ENCODE measurements around the gene CCDC9B. TPM values are rescaled to one million over a fixed set of nuclear protein-coding genes. Genes with fewer than 3 reads are reported as not detected.

CCDC9B gene
- total RNA-seq, 1 donor from 2014 or later = 13.0 TPM

DNA sequence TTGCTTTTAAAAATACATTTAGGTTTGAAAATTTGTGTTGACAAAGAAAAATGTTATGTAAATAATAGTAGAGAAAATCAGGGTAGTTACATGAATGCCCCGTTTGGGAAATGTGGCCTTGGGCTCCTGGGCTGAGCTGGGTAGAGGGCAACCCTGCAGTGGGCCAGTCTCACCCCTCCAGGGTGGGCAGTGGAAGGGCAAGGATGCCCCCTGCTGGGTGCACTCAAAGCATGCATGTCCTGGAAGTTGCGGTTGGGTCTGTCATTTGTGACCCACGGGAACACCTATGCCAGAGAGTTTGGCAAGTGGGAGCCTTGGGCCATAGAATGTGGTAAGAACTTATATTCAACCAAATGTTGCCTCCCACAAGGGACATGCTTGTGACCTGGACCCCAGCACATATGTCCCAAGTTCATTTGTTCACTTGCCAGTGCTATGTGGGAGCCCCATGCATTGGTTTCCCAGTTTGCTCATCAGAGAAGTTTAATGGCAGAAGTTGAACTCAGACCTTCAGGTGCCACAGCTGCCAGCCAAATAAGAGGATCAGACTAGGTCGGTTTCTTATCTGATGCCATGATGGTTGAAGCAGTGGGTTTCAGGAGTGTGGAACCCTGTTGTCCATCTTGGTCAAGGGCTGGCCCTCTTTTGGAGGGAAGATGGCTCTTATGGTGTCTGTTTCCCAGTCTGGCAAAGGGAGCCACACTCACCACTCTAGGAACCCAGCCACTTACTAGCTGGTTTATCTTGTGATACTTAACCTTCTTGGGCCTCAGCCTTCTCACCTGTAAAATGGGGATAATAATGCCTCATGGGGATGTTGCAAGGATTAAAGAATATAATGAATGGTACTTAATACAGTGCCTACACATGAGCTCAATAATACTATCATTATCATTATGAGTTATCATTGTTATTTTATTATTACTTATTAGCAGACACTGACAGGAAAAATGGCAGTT, 30.5 kb downstream of the CCDC9B start:
- no peak for DNase-seq (ENCODE audit: low spot score)

DNA sequence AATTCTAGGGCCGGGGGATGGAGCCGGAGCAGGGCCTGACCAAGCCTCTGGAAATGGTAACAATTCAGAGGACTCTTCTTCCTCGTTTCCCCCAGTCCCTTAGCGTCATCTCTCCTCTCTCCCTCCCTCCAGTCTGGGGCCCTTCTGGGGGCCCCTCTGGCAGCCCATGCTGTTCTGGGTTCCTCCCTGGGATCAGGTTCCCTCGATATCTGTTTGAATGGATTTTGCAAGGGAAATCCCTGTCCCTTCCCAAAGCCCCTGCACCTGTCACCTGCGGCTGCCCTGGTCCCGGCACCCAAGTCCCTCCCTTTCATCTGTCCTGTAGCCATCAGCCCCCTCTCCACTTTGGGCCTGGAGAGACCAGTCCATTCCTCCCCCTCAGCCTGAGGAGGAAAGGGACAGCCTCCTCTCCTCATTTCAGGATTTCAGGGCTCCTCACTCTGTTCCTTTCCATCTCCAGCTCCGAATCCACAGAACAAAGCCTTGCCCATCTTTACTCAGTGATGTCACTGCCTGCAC, 31.3 kb downstream of the CCDC9B start:
- DNase-seq (ENCODE audit: low spot score) = no peak

DNA sequence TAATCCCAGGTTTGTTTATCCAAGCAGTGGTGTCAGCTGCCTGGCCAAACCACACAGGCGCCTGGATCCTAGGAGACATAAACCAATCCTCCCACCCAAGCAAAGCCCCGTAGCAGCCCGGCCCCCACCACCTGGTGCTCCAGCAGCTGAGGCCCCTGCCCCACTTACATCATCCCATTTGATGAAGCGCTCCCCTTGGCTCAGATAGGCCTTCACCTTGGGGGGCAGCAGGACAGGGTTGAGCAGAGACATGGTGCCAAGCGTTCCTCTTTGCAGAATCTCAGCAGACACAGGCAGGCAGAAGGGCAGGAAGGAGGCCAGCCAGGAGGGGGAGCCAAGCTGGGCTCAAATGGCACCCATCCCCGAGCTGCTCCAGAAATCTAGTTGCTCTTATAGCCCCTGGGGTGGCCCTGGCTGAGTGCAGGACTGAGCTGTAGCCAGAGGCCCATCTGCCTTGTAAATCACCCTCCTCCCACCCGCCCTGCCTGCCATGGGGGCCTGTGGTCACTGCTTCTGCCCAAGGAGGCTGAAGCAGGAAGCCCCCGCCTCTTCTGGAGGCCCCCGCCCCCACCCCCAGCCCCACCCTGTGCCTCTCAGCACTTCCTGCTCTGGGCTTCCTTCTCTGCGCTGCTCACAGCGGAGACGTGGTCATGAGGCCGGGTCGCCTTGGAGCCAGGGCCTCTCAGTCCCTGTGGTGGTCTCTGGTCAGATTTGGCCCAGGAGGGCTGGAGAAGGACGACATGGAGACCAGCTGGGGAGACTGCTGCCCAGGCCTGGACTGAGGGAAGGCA, 33.1 kb downstream of the CCDC9B start, which contains the start of gene PLCB2:
Gene PLCB2 (minus strand): TSS at position 515 of the 791 bp plus-strand sequence. CDS start 263 bp downstream, at position 252.
- DNase-seq (ENCODE audit: low spot score) = peak; percentile 40

DNA sequence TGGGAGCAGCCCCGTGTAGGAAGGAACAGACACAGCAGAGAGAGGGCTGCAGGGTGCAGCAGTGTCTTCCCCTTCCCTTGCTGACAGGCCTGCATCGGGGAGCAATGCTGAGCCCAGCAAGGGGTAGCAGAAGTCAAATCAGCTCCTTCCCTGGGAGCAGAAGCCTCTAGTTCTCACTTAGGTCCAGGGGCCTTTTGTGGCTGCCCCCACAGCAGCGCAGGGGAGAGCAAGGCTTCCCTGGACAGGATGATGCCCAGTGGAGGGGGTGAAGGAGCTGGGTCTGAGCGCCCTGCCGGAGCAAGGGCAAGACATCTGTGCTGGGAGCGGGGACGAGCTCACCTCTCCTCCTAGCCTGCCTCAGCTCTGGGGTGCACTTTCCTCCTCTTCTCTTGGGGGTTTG, 33.8 kb downstream of the CCDC9B start:
- no peak for DNase-seq (ENCODE audit: low spot score)

GRCh38 chr15:40306371-40306770, 34.4 kb downstream of the CCDC9B start:
- DNase-seq (ENCODE audit: low spot score) = no peak

DNA sequence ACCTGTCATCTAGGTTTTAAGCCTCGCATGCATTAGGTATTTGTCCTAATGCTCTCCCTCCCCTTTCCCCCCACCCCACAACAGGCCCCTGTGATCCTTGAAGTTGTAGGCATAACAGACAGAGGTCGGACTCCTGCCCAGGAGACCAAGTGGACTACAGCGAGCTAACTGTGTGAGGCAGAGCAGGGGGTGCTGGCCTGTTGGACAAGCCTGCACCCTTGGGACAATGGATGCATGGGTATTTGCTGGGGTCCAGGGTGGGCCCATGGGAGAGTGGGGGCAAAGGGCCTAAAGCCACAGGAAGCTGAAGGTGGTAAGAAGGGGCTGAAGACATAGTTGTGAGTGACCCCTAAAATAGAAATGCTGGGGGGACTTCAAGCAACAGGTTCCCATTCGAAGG, 35.5 kb downstream of the CCDC9B start:
- DNase-seq (ENCODE audit: low spot score) = no peak

- DNase-seq (ENCODE audit: low spot score) = no peak
These were observed 37.2 kb downstream of the CCDC9B start for GRCh38 chr15:40303576-40303975.

DNA sequence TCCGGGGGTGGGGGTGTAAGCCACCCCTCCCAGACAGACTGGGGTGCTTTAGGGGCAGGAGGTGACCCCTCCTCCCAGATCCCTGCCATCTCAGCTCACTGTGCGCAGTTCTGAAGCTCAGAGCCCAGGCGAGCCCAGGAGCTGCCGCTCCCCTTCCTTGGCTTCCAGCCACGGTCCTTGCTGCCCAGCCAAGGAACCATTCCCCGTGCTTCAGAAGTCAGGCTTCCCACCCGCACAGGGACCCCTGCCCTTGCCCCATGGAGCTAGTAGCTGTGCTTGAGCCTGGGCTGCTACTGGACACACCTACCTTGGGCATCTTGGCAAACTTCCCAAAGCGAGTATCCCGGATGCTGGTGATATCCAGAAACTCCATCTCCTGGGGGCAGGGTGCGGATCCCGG, 37.8 kb downstream of the CCDC9B start:
- no peak for DNase-seq (ENCODE audit: low spot score)

DNA sequence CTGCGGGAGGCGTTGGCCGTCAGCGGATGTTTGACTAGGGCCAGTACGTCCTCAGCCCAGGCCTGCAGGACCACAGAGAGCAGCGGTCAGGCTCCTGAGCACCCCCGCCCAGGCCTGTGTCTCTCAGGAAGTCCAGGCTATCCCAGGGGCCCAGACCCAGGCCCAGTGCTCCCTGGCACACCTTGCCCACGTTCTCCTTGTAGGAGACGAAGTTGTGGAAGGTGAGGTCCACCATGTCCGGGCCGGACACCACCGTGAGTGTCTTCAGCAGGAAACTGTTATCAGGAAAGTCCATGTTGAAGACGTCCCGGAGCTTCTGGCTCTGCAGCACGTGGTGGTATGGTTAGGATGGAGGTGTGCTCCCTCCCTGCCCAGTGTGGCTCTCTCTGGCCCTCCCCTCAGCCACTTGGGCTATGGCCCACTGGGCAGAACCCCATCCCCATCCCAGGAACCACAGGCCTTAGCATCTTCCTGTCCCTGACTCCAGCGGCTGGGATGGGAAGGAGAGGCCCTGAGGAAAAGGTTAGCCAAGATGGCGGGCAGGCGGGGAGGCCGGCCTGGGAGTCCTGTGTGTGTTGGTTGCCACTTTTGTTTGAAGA, 38.4 kb downstream of the CCDC9B start:
- DNase-seq (ENCODE audit: low spot score) = no peak

GRCh38 chr15:40301467-40302179, 39.1 kb downstream of the CCDC9B start:
- DNase-seq (ENCODE audit: low spot score) = peak; percentile 71

- no peak for DNase-seq (ENCODE audit: low spot score)
These were observed 40.0 kb downstream of the CCDC9B start for GRCh38 chr15:40300771-40301170.

DNA sequence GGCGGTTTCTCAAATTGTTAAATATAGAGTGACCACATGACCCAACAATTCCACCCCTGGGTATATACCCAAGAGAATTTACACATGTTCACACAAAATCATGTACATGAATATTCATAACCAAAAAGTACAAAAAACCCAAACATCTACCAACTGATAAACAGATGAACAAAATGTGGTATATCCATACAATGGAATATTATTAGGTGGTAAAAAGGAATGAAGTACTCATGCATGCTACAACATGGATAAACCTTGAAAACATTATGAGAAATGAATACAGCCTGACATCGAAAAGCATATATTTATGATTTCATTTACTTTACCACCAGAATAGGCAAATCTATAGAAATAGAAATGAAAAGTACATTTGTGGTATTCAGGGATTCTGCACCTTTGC, 40.4 kb downstream of the CCDC9B start:
- no peak for DNase-seq (ENCODE audit: low spot score)

- DNase-seq (ENCODE audit: low spot score) = no peak
These were observed 42.4 kb downstream of the CCDC9B start for GRCh38 chr15:40298216-40298935.

- DNase-seq (ENCODE audit: low spot score) = no peak
These were observed 43.4 kb downstream of the CCDC9B start for GRCh38 chr15:40297356-40297755.

DNA sequence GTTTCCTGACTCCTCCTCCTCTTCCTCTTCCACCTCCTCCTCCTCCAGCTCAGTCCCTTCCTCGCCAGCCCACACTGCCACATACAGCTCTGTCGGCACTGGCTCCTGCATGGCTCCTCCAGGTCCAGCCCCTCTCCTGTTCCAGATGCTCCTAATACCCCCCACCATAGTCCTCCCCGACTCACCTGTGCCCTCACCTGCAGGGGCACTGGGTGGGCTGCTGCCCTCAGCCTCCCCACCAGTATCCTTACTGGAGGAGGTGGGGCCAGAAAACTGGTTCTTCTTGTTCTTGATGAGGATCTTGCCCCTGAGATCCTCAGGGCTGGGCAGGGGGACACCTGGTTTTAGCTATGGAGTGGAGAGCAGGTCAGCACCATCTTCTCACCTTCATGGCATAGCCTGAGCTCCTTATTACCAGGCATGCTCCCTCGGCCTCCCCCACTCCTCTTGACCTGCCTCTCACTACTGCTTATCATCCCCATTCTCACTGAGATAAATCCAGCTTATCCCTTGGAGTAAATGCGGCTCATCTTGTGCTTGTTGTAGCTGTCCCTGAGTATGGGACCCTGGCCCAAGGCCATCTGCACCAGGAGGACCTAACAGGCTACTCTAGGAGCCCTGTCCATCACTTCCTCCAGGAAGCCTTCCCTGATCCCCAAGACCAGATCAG, 44.0 kb downstream of the CCDC9B start:
- DNase-seq (ENCODE audit: low spot score) = no peak

DNA sequence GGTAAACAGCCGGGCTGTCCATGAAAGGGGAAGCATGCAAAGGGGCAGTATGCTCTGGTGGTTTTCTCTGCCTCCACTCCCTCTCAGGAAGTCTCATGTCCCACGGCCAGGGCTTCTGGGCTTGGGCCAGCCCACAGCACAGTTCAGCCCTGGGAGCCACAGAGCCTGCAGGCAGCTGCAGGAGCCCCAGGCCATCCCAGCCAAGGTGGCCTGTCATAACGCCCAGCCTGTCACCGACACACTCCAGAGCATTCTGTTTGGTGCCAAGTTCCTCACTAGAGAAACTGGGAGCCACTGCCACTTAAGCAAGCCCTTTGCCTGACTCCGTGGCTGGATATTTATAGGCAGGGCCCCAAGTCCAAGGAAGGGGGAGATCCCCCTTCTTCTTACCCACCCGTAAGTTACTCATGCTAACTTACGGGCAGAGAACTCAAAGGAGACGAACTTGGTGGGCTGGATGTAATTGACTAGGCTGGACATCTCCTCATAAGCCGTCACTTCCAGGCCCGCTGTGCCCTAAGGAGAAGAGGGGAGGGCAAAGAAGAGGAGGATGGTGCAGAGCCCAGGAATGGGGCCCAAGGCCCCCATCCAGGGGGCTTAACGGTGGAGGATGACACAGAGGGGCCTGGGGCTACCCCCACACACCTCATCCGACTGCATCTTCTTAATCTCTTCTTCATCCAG, 44.7 kb downstream of the CCDC9B start:
- peak; percentile 54 for DNase-seq (ENCODE audit: low spot score)

DNA sequence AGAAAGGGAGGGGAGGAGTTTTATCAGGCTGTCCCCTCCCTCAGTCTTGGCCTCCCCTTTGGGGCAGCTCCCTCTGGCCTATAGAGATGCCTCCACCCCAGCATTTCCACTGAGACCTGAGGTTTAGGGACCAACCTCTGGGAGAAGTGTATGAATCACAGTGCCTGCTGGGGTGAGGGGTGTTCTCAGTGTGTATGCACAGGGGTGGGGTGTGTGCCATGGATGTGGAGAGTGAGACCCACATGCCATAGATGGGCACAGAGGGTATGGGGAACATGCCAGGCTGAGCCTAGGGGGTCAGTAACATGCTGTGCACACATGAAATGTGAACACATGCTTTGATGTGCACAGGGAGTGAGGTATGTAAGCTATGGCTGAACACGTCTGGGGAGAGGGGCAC, 45.4 kb downstream of the CCDC9B start:
- DNase-seq (ENCODE audit: low spot score) = no peak

DNA sequence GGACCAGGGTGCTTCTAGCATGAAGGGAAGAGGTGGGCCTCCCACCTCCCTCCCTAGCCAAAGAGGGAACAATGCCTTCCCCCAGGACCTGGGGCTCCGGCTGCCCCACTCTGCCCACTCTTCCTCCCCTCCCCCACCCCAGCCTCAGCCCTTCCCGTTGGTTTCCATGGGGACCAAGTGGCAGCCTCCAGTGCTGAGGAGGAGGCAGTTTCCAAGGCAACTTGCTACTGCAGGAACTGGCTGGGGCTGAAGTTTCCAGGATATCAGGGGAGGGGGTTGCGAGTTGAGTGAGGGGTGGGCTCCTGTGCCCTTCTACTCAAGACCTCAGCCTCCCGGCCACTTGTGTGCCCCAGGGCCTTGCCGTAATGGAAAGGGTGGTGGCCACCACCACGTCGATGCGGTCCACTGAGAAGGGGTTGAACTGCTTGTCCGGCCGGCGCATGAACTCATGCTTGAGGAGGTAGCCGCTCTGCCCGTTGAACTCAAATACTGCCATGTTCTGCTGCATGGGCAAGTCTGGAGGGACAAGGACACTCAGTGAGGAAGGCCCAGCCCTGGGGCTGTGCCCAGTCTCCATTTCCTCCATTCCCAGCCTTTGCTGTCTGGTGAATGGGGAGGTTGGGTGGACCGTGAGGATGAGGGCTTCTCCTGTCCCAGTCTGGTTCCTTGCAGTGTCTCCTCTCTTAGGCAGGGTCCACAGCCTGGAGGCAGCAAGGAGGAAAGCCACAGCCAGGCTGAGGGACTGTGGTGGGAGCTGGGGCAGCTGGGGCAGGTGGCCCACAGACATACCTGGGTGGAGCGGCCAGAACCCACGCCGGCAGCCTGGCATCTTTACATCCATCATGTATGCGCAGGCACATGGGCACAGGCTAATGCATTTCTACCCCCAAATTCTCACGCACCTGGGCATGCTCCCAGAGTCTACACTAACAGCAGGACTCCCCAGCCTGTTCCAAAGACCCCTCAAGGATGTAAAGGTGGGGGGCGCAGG, 46.5 kb downstream of the CCDC9B start:
- no peak for DNase-seq (ENCODE audit: low spot score)

Data from umbilical cord (tissue), 2 donors.